Cardiac muscle cell (in vitro differentiated cells and primary cell): ENCODE results near the gene ULBP2. TPM values are rescaled to one million over a fixed set of nuclear protein-coding genes. Genes with fewer than 3 reads are reported as not detected.
"Not testable (repeated sequence)": the region's sequence is repeated elsewhere in the genome, so short reads cannot be mapped to it uniquely, and the experiment has no call there.

Experiments used
- DNase-seq, 2 donors: peaks; one replicate each; pipeline versions ENCODE4 v3.0.0 to v3.0.0-alpha.2; 2010 to 2017; ENCODE audit warnings: low read depth in 1 of 2, low spot score in 1 of 2
- H3K27ac ChIP-seq: fragments of 200-600 bp; sonication (generic); 2 replicates; pipeline ENCODE4 v1.5.1; 2016
- H3K27me3 ChIP-seq: fragments of 200-600 bp; sonication (generic); 2 replicates; pipeline ENCODE4 v1.6.0; 2016; ENCODE audit warnings: control low read depth
- H3K36me3 ChIP-seq: fragments of 200-600 bp; sonication (generic); 2 replicates; pipeline ENCODE4 v1.5.1; 2016; ENCODE audit warnings: control low read depth
- H3K4me1 ChIP-seq: fragments of 200-600 bp; sonication (generic); 2 replicates; pipeline ENCODE4 v1.8.1; 2017; ENCODE audit warnings: low read depth, mild to moderate bottlenecking, mixed run types
- H3K4me3 ChIP-seq: fragments of 200-600 bp; sonication (generic); 2 replicates; pipeline ENCODE4 v1.5.1; 2016; ENCODE audit warnings: mild to moderate bottlenecking
- H3K9me3 ChIP-seq: fragments of 200-600 bp; sonication (generic); 2 replicates; pipeline ENCODE4 v1.5.1; 2017; ENCODE audit warnings: low read depth, mild to moderate bottlenecking, control low read depth
- polyA plus RNA-seq: library from polyadenylated mRNA; unstranded; fragments of >200 nt; fragmentation: Nextera tagmentation; extraction: Ambion mirVana; gene quantifications from 2 replicates; pipeline ENCODE4 v1.2.1, GENCODE V29; 2016
- total RNA-seq: library from RNA; depleted of rRNA; stranded (reverse); fragments of >200 nt; gene quantifications from 2 replicates; pipeline ENCODE4 v1.2.3, GENCODE V29; 2016
- TF ChIP-seq, protein P1 (sequence below): IDR thresholded peaks from 2 replicates; pipeline ENCODE4 v1.5.1; 2012; ENCODE audit warnings: low read depth, mild to moderate bottlenecking, low read length

Gene ULBP2
- total and polyA plus RNA-seq, 2 experiments from 2014 or later: not detected

DNA sequence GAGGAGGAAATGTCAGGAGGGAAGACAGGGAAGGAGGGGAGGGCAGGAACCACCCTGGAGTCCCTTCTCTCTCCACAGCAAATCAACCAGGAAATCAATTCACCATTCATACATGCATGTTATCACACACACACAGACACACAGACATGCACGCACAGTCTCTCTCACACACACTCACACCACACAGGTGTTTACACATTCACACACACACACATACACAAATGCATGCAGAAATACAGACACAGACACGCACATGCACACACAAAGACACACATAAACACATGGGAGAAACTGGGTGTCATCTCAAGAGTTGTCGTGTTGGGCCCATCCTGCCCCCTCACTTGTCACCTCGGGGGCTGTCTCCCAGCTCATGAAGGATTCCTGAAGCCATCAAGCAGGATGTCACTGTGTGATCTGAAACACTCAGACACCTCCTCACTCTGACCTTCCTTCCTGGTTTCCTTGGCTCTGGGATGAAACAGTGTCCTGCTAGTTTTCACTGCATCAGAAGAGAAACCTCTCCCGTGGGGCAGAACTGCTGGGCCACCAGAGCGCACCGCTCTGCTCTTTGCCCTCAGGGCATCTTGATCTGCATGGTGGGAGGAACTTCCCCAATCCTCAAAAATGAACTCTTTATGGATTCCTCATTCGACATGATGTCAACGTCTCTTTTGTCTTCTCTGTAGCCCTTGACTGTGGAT lies 28.1 kb upstream of the ULBP2 start:
- Histone ChIP-seq H3K4me3 (no peak overlapping the region), H3K4me1 (no peaks in the 10 kb centered on the region), H3K27ac (no peak overlapping the region), H3K9me3 (no peaks in the 10 kb centered on the region), H3K27me3 (peaks cover 39% of the 10 kb centered on the region), H3K36me3 (no peaks in the 10 kb centered on the region)
- TF ChIP-seq, protein P1, sequence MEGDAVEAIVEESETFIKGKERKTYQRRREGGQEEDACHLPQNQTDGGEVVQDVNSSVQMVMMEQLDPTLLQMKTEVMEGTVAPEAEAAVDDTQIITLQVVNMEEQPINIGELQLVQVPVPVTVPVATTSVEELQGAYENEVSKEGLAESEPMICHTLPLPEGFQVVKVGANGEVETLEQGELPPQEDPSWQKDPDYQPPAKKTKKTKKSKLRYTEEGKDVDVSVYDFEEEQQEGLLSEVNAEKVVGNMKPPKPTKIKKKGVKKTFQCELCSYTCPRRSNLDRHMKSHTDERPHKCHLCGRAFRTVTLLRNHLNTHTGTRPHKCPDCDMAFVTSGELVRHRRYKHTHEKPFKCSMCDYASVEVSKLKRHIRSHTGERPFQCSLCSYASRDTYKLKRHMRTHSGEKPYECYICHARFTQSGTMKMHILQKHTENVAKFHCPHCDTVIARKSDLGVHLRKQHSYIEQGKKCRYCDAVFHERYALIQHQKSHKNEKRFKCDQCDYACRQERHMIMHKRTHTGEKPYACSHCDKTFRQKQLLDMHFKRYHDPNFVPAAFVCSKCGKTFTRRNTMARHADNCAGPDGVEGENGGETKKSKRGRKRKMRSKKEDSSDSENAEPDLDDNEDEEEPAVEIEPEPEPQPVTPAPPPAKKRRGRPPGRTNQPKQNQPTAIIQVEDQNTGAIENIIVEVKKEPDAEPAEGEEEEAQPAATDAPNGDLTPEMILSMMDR: no peak
- DNase-seq: no peak

DNA sequence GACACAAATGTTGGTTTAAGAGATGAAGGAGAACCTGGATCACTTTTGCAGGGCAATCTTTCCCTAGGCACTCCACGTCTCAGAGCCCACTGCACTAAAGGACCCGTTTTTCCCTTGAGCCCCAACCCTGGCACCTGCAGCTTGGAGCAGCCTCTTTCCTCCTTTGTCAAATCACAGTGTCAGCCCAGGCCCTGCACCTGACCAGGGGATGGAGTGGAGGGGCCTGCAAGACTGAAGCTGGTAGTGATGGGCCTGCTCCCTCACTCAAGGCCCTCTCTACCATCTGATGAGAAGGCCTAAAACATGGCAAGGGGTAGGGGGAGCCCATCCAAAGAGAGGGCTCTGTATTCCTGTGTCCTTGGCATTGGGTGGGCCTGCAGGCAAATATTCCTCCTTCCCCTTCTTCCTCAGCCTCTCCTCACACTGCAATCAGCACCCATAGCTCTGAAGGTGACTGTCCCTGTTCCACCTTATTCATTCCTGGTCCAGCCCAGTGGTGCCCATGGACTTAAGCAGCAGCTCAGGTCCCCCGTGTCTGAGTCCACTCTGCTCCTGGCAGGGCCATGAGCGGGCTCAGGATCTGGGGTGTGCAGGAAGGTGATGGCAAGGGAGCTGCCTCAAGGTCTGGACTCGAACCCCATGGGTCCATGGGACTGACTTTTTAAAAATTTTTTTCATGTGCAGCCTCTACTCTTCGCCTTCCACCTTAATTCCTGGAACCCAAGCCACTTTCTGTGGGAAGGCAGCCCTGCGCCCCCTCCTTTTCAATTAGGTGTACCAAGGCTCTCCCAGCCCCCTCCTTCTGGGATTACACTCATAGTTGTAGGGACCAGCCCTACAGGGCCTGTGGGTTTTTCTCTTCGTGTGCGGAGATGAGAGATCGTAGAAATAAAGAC lies 25.6 kb upstream of the ULBP2 start:
- no peaks in the 10 kb centered on the region for H3K9me3 ChIP-seq
- peaks cover 64% of the 10 kb centered on the region for H3K27me3 ChIP-seq
- no peak overlapping the region for H3K4me3 ChIP-seq
- no peaks in the 10 kb centered on the region for H3K4me1 ChIP-seq
- H3K36me3 ChIP-seq: no peaks in the 10 kb centered on the region
- DNase-seq: no peak
- H3K27ac ChIP-seq: no peak overlapping the region
- TF ChIP-seq, protein P1: no peak

- no peak for DNase-seq
- H3K4me3 ChIP-seq: no peak overlapping the region
- H3K36me3 ChIP-seq: no peaks in the 10 kb centered on the region
- H3K27ac ChIP-seq: no peak overlapping the region
- H3K9me3 ChIP-seq: no peaks in the 10 kb centered on the region
- no peaks in the 10 kb centered on the region for H3K4me1 ChIP-seq
- TF ChIP-seq, protein P1: no peak
- H3K27me3 ChIP-seq: peaks cover 75% of the 10 kb centered on the region
These were observed 24.1 kb upstream of the ULBP2 start for GRCh38 chr6:149917679-149918078.

GRCh38 chr6:149918151-149918905 lies 23.5 kb upstream of the ULBP2 start:
- H3K4me3 ChIP-seq: no peak overlapping the region
- DNase-seq: no peak
- H3K9me3 ChIP-seq: no peaks in the 10 kb centered on the region
- H3K36me3 ChIP-seq: no peaks in the 10 kb centered on the region
- TF ChIP-seq, protein P1: no peak
- H3K4me1 ChIP-seq: no peaks in the 10 kb centered on the region
- H3K27ac ChIP-seq: no peak overlapping the region
- H3K27me3 ChIP-seq: peaks cover 82% of the 10 kb centered on the region

DNA sequence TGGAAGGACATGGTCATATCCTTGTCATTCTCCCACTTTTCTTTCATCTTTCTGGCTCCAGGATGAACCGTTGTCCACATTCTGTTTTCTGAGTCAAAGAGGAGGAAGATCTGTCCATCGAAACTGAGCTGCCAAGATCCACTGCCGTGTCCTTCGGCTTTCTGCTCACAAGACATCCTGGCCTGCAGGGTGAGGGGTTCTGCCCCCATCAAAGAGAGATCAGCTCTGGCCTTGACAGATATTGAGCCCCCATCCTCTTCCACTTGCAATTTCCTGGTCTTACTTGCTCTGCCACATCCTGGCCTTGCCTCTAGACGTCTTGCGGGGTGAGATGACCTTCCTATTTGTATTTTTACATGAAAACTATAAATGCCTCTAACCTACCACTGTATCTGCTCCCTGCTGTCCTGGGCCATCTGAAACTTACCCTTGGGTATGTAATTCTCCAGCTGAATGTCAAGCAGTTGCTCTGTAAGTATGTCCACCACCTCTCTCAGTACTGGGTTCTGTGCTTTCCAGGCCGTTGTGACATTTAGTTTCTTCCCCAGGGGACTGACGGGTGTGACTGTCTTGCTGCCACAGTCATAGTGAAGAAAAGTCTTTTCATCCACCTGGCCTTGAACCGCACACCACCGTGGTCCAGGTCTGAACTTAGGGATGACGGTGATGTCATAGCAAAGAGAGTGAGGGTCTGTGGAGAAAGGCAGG lies 22.5 kb upstream of the ULBP2 start:
- H3K27me3 ChIP-seq: peaks cover 84% of the 10 kb centered on the region
- H3K36me3 ChIP-seq, H3K27ac ChIP-seq, H3K4me3 ChIP-seq, DNase-seq, H3K9me3 ChIP-seq, H3K4me1 ChIP-seq: not testable (repeated sequence)
